Hair follicle dermal papilla cell (primary cell): ENCODE results near the gene COL1A1. TPM values are rescaled to one million over a fixed set of nuclear protein-coding genes. Genes with fewer than 3 reads are reported as not detected.

Experiments used
- small RNA-seq: library from RNA; depleted of rRNA; stranded (forward); fragments of <200 nt; gene quantifications from one replicate; pipeline ENCODE3, GENCODE V24; 2012
- total RNA-seq: library from RNA; depleted of rRNA; stranded (reverse); fragments of >200 nt; gene quantifications from 2 replicates; pipeline ENCODE4 v1.2.3, GENCODE V29; 2012

The COL1A1 gene
- 4,697 and 6,239 TPM in 2 replicates for total RNA-seq

GRCh38 chr17:50201276-50201854 is at the start of gene COL1A1:
TSS of gene COL1A1 (minus strand) at chr17:50201631. CDS start at chr17:50201513, 118 bp downstream.

GRCh38 chr17:50165867-50166517 is 35.4 kb downstream of the COL1A1 start, which contains the start of gene SGCA:
TSS of gene SGCA (plus strand) at chr17:50166005. CDS start at chr17:50166041, 36 bp downstream.

GRCh38 chr17:50150354-50151040 is 50.9 kb downstream of the COL1A1 start, which contains the start of gene PPP1R9B:
TSS of gene PPP1R9B (minus strand) at chr17:50150677. CDS start at chr17:50150513, 164 bp downstream.

Small RNAs within 50 kb of the gene (small RNA-seq; reads per million reads assigned to genes)
- gene SUMO2P7 = not detected

Other genes with a start within 250 kb of the COL1A1 start
- gene DLX4, start 232.4 kb downstream of the COL1A1 start, total RNA-seq = not detected in 2 replicates
- not detected in 2 replicates for gene DLX3, start 206.4 kb downstream of the COL1A1 start, total RNA-seq
- 125 and 163 TPM in 2 replicates for gene ITGA3, start 145.5 kb downstream of the COL1A1 start, total RNA-seq
- 43.2 and 48.5 TPM in 2 replicates for gene PDK2, start 106.3 kb downstream of the COL1A1 start, total RNA-seq
- gene SAMD14, start 71.5 kb downstream of the COL1A1 start, total RNA-seq = 9.0 and 9.1 TPM in 2 replicates
- 63.9 and 65.1 TPM in 2 replicates for gene PPP1R9B, start 51.0 kb downstream of the COL1A1 start, total RNA-seq
- 1.8 and 2.4 TPM in 2 replicates for gene SGCA, start 35.6 kb downstream of the COL1A1 start, total RNA-seq
- not detected in 2 replicates for gene TMEM92, start 72.8 kb upstream of the COL1A1 start, total RNA-seq
- gene XYLT2, start 144.5 kb upstream of the COL1A1 start, total RNA-seq = 53.1 and 59.3 TPM in 2 replicates
- gene MRPL27, start 171.6 kb upstream of the COL1A1 start, total RNA-seq = 46.6 and 58.8 TPM in 2 replicates
- 0.32 and 0.85 TPM in 2 replicates for gene EME1, start 171.6 kb upstream of the COL1A1 start, total RNA-seq
- gene LRRC59, start 195.9 kb upstream of the COL1A1 start, total RNA-seq = 154 and 158 TPM in 2 replicates
- 17.5 and 27.4 TPM in 2 replicates for gene ACSF2, start 224.6 kb upstream of the COL1A1 start, total RNA-seq